Neural cell (in vitro differentiated cells): Measurements from ENCODE around the gene MALAT1. TPM values are rescaled to one million over a fixed set of nuclear protein-coding genes. Genes with fewer than 3 reads are reported as not detected.

Experiments
- H2AFZ ChIP-seq: fragments of 200-600, 300-800 bp; sonication (generic), shearing (Covaris generic); 2 replicates; pipeline ENCODE4 v1.6.0; 2014; ENCODE audit warnings: low read depth, mild to moderate bottlenecking, antibody characterized with exemption, low read length, moderate library complexity
- H3F3A ChIP-seq: fragments of 200-600 bp; shearing (Covaris generic); 2 replicates; pipeline ENCODE4 v1.6.1; 2016; ENCODE audit warnings: mild to moderate bottlenecking, moderate library complexity, mixed read lengths, antibody characterized with exemption, low read length; ENCODE audit not compliant: insufficient read depth, poor library complexity, severe bottlenecking
- H3K27ac ChIP-seq: fragments of 200-600, 300-800 bp; sonication (generic), shearing (Covaris generic); 2 replicates; pipeline ENCODE4 v1.5.1; 2014; ENCODE audit warnings: mild to moderate bottlenecking, low read length, moderate library complexity
- H3K27me3 ChIP-seq: fragments of 300-800, 200-600 bp; sonication (generic), shearing (Covaris generic); 2 replicates; pipeline ENCODE4 v1.6.0; 2014; ENCODE audit warnings: mild to moderate bottlenecking, low read depth, low read length, moderate library complexity; ENCODE audit not compliant: insufficient read depth
- H3K36me3 ChIP-seq: fragments of 300-800, 200-600 bp; sonication (generic), shearing (Covaris generic); 2 replicates; pipeline ENCODE4 v1.5.1; 2014; ENCODE audit warnings: mild to moderate bottlenecking, antibody characterized with exemption, low read length, moderate library complexity; ENCODE audit not compliant: insufficient read depth
- H3K4me2 ChIP-seq: fragments of 300-800, 200-600 bp; sonication (generic), shearing (Covaris generic); 2 replicates; pipeline ENCODE4 v1.6.0; 2014; ENCODE audit warnings: mild to moderate bottlenecking, low read length
- H3K4me3 ChIP-seq: fragments of 300-800, 200-600 bp; sonication (generic), shearing (Covaris generic); 2 replicates; pipeline ENCODE4 v1.5.1; 2014; ENCODE audit warnings: mild to moderate bottlenecking, low read length, moderate library complexity
- H3K79me2 ChIP-seq: fragments of 200-600 bp; shearing (Covaris generic); replicated peaks from 2 replicates; pipeline ENCODE4 v1.6.0; 2014; ENCODE audit warnings: mild to moderate bottlenecking, low read length, moderate library complexity; ENCODE audit not compliant: insufficient read depth
- H3K9ac ChIP-seq: fragments of 300-800, 200-600 bp; sonication (generic), shearing (Covaris generic); 2 replicates; pipeline ENCODE4 v1.6.1; 2016; ENCODE audit warnings: mild to moderate bottlenecking, low read length, mixed read lengths
- H3K9me2 ChIP-seq: fragments of 200-600 bp; shearing (Covaris generic); 2 replicates; pipeline ENCODE4 v1.6.1; 2016; ENCODE audit warnings: mild to moderate bottlenecking, low read length, mixed read lengths; ENCODE audit not compliant: insufficient read depth
- H3K9me3 ChIP-seq: fragments of 200-600, 300-800 bp; sonication (generic), shearing (Covaris generic); 2 replicates; pipeline ENCODE4 v1.6.1; 2016; ENCODE audit warnings: mild to moderate bottlenecking, mixed run types, low read length, moderate library complexity, mixed read lengths
- H4K20me1 ChIP-seq: fragments of 200-600 bp; shearing (Covaris generic); 2 replicates; pipeline ENCODE4 v1.6.1; 2016; ENCODE audit warnings: mild to moderate bottlenecking, mixed run types; ENCODE audit not compliant: insufficient read depth
- EP300 ChIP-seq: fragments of 450-650 bp; conservative IDR thresholded peaks from 2 replicates; pipeline ENCODE4 v1.6.1; 2014; ENCODE audit warnings: antibody characterized with exemption, mild to moderate bottlenecking, moderate library complexity; ENCODE audit not compliant: poor library complexity, severe bottlenecking
- EZH2 ChIP-seq: fragments of 200-600, 300-800 bp; shearing (Covaris generic), sonication (generic); IDR thresholded peaks from 2 replicates; pipeline ENCODE4 v1.6.1; 2014; ENCODE audit warnings: antibody characterized with exemption, low read length, borderline replicate concordance, mild to moderate bottlenecking; ENCODE audit not compliant: insufficient read depth, poor library complexity, severe bottlenecking
- MXI1 ChIP-seq: fragments of 450-650 bp; conservative IDR thresholded peaks from 2 replicates; pipeline ENCODE4 v1.6.1; 2014; ENCODE audit warnings: antibody characterized with exemption, mild to moderate bottlenecking; ENCODE audit not compliant: poor library complexity, severe bottlenecking
- POLR2AphosphoS5 ChIP-seq: IDR thresholded peaks from 2 replicates; pipeline ENCODE4 v1.6.1; 2012
- RAD21 ChIP-seq: fragments of 450-650 bp; conservative IDR thresholded peaks from 2 replicates; pipeline ENCODE4 v1.6.1; 2014; ENCODE audit warnings: antibody characterized with exemption, mild to moderate bottlenecking, moderate library complexity
- SMC3 ChIP-seq: fragments of 450-650 bp; conservative IDR thresholded peaks from 2 replicates; pipeline ENCODE4 v1.6.1; 2014; ENCODE audit warnings: antibody characterized with exemption, mild to moderate bottlenecking, moderate library complexity; ENCODE audit not compliant: poor library complexity
- TAF1 ChIP-seq: IDR thresholded peaks from 2 replicates; pipeline ENCODE4 v1.6.1; 2012; ENCODE audit warnings: low read depth
- polyA plus RNA-seq: library from polyadenylated mRNA; depleted of rRNA; stranded (reverse); fragments of >200 nt; gene quantifications from 2 replicates; pipeline ENCODE4 v1.2.3, GENCODE V29; 2014
- TF ChIP-seq, protein P1 (sequence below): fragments of 450-650 bp; IDR thresholded peaks from 2 replicates; pipeline ENCODE4 v1.5.1; 2014; ENCODE audit warnings: antibody characterized with exemption, mild to moderate bottlenecking, moderate library complexity; ENCODE audit not compliant: poor library complexity, severe bottlenecking
- TF ChIP-seq, protein P2 (sequence below): IDR thresholded peaks from 2 replicates; pipeline ENCODE4 v1.6.1; 2012; ENCODE audit warnings: borderline replicate concordance

Gene MALAT1
- polyA plus RNA-seq, 1 donor from 2014 or later: 1,383 TPM

DNA sequence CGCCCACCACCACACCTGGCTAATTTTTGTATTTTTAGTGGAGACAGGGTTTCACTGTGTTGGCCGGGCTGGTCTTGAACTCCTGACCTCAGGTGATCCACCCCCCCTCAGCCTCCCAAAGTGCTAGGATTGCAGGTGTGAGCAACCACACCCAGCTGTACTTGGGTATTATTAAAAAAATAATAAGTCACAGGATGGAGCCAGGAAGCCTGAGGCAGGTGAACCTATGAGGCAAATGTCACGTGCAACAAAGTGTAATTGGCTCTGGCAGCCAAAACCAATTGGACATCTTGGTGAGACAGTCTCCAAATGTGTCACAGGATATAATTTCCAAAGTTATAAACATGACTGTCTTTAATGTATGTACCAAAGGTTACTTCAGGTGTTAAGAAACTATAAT is 24.0 kb upstream of the MALAT1 start:
- Histone ChIP-seq H3K4me3 (no peak overlapping the region), H3K79me2 (peaks cover 41% of the 10 kb centered on the region), H3K36me3 (no peaks in the 10 kb centered on the region), H3K4me2 (no peak overlapping the region), H4K20me1 (no peaks in the 10 kb centered on the region), H3K9ac (no peak overlapping the region), H3K9me2 (no peaks in the 10 kb centered on the region), H2AFZ (no peak overlapping the region), H3K27me3 (no peaks in the 10 kb centered on the region), H3F3A (no peaks in the 10 kb centered on the region), H3K9me3 (no peaks in the 10 kb centered on the region), H3K27ac (no peak overlapping the region)
- TF ChIP-seq EZH2 (no peak), EP300 (no peak)
- TF ChIP-seq, protein P1, sequence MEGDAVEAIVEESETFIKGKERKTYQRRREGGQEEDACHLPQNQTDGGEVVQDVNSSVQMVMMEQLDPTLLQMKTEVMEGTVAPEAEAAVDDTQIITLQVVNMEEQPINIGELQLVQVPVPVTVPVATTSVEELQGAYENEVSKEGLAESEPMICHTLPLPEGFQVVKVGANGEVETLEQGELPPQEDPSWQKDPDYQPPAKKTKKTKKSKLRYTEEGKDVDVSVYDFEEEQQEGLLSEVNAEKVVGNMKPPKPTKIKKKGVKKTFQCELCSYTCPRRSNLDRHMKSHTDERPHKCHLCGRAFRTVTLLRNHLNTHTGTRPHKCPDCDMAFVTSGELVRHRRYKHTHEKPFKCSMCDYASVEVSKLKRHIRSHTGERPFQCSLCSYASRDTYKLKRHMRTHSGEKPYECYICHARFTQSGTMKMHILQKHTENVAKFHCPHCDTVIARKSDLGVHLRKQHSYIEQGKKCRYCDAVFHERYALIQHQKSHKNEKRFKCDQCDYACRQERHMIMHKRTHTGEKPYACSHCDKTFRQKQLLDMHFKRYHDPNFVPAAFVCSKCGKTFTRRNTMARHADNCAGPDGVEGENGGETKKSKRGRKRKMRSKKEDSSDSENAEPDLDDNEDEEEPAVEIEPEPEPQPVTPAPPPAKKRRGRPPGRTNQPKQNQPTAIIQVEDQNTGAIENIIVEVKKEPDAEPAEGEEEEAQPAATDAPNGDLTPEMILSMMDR: no peak

- Histone ChIP-seq H2AFZ (peak overlapping the region; percentile 43), H3F3A (no peaks in the 10 kb centered on the region), H3K9me2 (no peaks in the 10 kb centered on the region), H3K79me2 (peaks cover 46% of the 10 kb centered on the region), H3K27me3 (no peaks in the 10 kb centered on the region), H3K4me2 (peak overlapping the region; percentile 65), H3K9me3 (no peaks in the 10 kb centered on the region), H4K20me1 (no peaks in the 10 kb centered on the region), H3K36me3 (no peaks in the 10 kb centered on the region), H3K4me3 (peak overlapping the region; percentile 68), H3K9ac (peak overlapping the region; percentile 79), H3K27ac (peak overlapping the region; percentile 83)
- no peak for TF ChIP-seq POLR2AphosphoS5
- TF ChIP-seq SMC3: no peak
- TF ChIP-seq RAD21: no peak
- TF ChIP-seq EZH2: no peak
These were observed 22.2 kb upstream of the MALAT1 start for GRCh38 chr11:65476632-65477148.

DNA sequence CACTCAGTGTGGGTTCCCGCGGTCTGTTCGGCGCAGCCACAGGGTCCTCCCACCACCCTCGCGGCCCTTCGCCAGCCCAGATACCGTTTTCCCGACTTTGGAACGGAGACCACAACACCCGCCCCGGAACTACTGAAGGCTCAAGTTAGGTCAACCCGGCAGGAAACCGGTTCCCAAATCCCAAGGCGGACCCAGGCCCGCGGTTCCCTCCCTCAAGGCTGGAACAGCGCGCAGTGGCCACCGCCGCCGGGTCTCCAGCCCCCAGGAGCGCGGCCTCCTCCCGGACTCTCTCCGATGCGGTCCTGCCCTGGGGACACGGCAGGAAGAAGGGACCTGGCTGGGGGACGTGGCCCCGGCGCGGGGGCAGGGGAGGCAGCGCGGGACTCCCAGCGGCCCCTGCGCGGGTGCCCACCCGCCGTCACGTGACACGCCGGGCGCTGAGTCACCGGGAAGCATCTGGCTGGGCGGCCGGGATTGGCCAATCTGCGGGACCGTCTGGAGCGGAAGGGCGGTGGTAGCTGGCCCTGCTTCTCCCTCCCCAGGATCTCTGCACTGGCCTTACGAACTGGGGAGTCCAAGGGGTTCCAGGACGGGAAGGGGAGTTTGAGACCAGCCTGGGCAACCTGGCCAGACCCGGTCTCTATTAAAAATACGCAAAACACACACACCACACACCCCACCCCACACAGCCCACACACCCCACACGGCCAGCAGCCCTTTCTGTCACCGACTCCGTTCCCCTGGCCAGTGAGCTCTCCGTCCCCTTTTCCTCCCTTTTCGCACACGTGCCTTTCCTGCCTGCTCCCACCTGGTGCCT is 21.5 kb upstream of the MALAT1 start:
- peaks cover 47% of the 10 kb centered on the region for H3K79me2 ChIP-seq
- TF ChIP-seq TAF1 (peak; percentile 15), MXI1 (peak; percentile 63), EZH2 (no peak), SMC3 (peak; percentile 44), POLR2AphosphoS5 (peak; percentile 84), EP300 (peak; percentile 45), RAD21 (peak; percentile 26)
- TF ChIP-seq, protein P2, sequence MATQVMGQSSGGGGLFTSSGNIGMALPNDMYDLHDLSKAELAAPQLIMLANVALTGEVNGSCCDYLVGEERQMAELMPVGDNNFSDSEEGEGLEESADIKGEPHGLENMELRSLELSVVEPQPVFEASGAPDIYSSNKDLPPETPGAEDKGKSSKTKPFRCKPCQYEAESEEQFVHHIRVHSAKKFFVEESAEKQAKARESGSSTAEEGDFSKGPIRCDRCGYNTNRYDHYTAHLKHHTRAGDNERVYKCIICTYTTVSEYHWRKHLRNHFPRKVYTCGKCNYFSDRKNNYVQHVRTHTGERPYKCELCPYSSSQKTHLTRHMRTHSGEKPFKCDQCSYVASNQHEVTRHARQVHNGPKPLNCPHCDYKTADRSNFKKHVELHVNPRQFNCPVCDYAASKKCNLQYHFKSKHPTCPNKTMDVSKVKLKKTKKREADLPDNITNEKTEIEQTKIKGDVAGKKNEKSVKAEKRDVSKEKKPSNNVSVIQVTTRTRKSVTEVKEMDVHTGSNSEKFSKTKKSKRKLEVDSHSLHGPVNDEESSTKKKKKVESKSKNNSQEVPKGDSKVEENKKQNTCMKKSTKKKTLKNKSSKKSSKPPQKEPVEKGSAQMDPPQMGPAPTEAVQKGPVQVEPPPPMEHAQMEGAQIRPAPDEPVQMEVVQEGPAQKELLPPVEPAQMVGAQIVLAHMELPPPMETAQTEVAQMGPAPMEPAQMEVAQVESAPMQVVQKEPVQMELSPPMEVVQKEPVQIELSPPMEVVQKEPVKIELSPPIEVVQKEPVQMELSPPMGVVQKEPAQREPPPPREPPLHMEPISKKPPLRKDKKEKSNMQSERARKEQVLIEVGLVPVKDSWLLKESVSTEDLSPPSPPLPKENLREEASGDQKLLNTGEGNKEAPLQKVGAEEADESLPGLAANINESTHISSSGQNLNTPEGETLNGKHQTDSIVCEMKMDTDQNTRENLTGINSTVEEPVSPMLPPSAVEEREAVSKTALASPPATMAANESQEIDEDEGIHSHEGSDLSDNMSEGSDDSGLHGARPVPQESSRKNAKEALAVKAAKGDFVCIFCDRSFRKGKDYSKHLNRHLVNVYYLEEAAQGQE: no peak
- TF ChIP-seq, protein P1: no peak
- H3K4me2 ChIP-seq: peak overlapping the region; percentile 69
- H3F3A ChIP-seq: no peaks in the 10 kb centered on the region
- H3K9me2 ChIP-seq: no peaks in the 10 kb centered on the region
- H3K36me3 ChIP-seq: no peaks in the 10 kb centered on the region
- H2AFZ ChIP-seq: peak overlapping the region; percentile 43
- H3K27me3 ChIP-seq: no peaks in the 10 kb centered on the region
- H3K9me3 ChIP-seq: no peaks in the 10 kb centered on the region
- H3K4me3 ChIP-seq: peak overlapping the region; percentile 68
- peak overlapping the region; percentile 83 for H3K27ac ChIP-seq
- peak overlapping the region; percentile 79 for H3K9ac ChIP-seq
- H4K20me1 ChIP-seq: no peaks in the 10 kb centered on the region
